NCI-H446 (cell line): ENCODE data around the gene USH2A.
"Not testable (repeated sequence)": the region's sequence is repeated elsewhere in the genome, so short reads cannot be mapped to it uniquely, and the experiment has no call there.

Source experiments
- DNase-seq, 2 experiments: peaks; one replicate each; lab custom pipeline; 2025; lab: John Stamatoyannopoulos, UW

Gene USH2A

GRCh38 chr1:216049741-216050430 is 373.4 kb downstream of the USH2A start:
- DNase-seq, result peak; percentile 78 to 93

GRCh38 chr1:216047811-216048572 is 375.3 kb downstream of the USH2A start:
- peak; percentile 67 for DNase-seq

GRCh38 chr1:216046336-216046735 is 376.9 kb downstream of the USH2A start:
- DNase-seq, result peak; percentile 60 to 63

GRCh38 chr1:216045400-216045799 is 377.8 kb downstream of the USH2A start:
- no peak for DNase-seq

- DNase-seq, result no peak
These were observed 378.7 kb downstream of the USH2A start for GRCh38 chr1:216044538-216044937.

- DNase-seq, result peak in 1 of 2 experiments; percentile 35
These were observed 388.7 kb downstream of the USH2A start for GRCh38 chr1:216034506-216034905.

- DNase-seq, result no peak
These were observed 390.2 kb downstream of the USH2A start for GRCh38 chr1:216032961-216033614.

GRCh38 chr1:216032284-216032683 is 391.0 kb downstream of the USH2A start:
- no peak for DNase-seq

GRCh38 chr1:216028631-216029030 is 394.6 kb downstream of the USH2A start:
- no peak for DNase-seq

- DNase-seq, result no peak
These were observed 398.7 kb downstream of the USH2A start for GRCh38 chr1:216024546-216024945.

GRCh38 chr1:216020743-216021345 is 402.4 kb downstream of the USH2A start:
- DNase-seq, result no peak

GRCh38 chr1:216015116-216015515 is 408.1 kb downstream of the USH2A start:
- no peak for DNase-seq

GRCh38 chr1:216014086-216014485 is 409.2 kb downstream of the USH2A start:
- no peak for DNase-seq

GRCh38 chr1:216009456-216009855 is 413.8 kb downstream of the USH2A start:
- not testable (repeated sequence) for DNase-seq

- DNase-seq, result peak in 1 of 2 experiments; percentile 31
These were observed 417.3 kb downstream of the USH2A start for GRCh38 chr1:216005916-216006315.

- DNase-seq, result peak; percentile 35 to 65
These were observed 430.6 kb downstream of the USH2A start for GRCh38 chr1:215992620-215993019.

- DNase-seq, result no peak
These were observed 436.0 kb downstream of the USH2A start for GRCh38 chr1:215987092-215987875.

- no peak for DNase-seq
These were observed 436.8 kb downstream of the USH2A start for GRCh38 chr1:215986401-215986800.

- no peak for DNase-seq
These were observed 439.6 kb downstream of the USH2A start for GRCh38 chr1:215983680-215984079.

GRCh38 chr1:215971793-215972441 is 451.3 kb downstream of the USH2A start:
- no peak for DNase-seq

GRCh38 chr1:215970406-215970805 is 452.8 kb downstream of the USH2A start:
- no peak for DNase-seq
